ENCODE measurements around the gene AQP3. TPM values are rescaled to one million over a fixed set of nuclear protein-coding genes. Genes with fewer than 3 reads are reported as not detected.

The AQP3 gene
- total RNA-seq, 2 experiments from 2014 or later: 1.2 to 2.6 TPM

- Mint-ChIP-seq H3K4me3 (no peak overlapping the region), H3K4me1 (ENCODE audit: low read depth) (peaks cover 15% of the 10 kb centered on the region), H3K27me3 (no peaks in the 10 kb centered on the region), H3K27ac (no peak overlapping the region), H3K9me3 (no peaks in the 10 kb centered on the region), H3K36me3 (ENCODE audit: low read depth) (peaks cover 18% of the 10 kb centered on the region)
- no peak for DNase-seq
- ATAC-seq: no peak
- POLR2A ChIA-PET: no interaction called here
- no peak for TF ChIP-seq CTCF (IDR thresholded peaks at IDR 0.05)
- intact Hi-C loops (cut with micrococcal nuclease): no loop called here
- CTCF ChIA-PET: interaction anchor here (1.1 to 2.7 kb wide), 4 partner anchors 9 to 51 kb away, joined by 3 to 17 read pairs (median 4); no protein-coding TSS in a partner anchor
Measured at GRCh38 chr9:33476503-33476902, 29.1 kb upstream of the AQP3 start.

- DNase-seq: no peak
- ChIA-PET POLR2A (interaction anchor here (5.2 kb wide), 1 partner anchor 14 kb away, joined by 52 read pairs; no protein-coding TSS in a partner anchor), CTCF (interaction anchor here (1.3 to 5.5 kb wide), 4 partner anchors 8 to 72 kb away, joined by 3 to 65 read pairs (median 14); partner anchors contain the start of gene AQP7)
- no peak for ATAC-seq
- no peaks in the 10 kb centered on the region for H3K27me3 Mint-ChIP-seq
- no peak for TF ChIP-seq CTCF (IDR thresholded peaks at IDR 0.05)
- H3K9me3 Mint-ChIP-seq: no peaks in the 10 kb centered on the region
- peaks cover 21% of the 10 kb centered on the region for H3K4me1 Mint-ChIP-seq (ENCODE audit: low read depth)
- no peak overlapping the region for H3K27ac Mint-ChIP-seq
- peak overlapping the region; percentile 16 for H3K4me3 Mint-ChIP-seq
- intact Hi-C loops (cut with micrococcal nuclease): no loop called here
- peaks cover 23% of the 10 kb centered on the region for H3K36me3 Mint-ChIP-seq (ENCODE audit: low read depth)
Measured at GRCh38 chr9:33475357-33475756, 28.0 kb upstream of the AQP3 start.

DNA sequence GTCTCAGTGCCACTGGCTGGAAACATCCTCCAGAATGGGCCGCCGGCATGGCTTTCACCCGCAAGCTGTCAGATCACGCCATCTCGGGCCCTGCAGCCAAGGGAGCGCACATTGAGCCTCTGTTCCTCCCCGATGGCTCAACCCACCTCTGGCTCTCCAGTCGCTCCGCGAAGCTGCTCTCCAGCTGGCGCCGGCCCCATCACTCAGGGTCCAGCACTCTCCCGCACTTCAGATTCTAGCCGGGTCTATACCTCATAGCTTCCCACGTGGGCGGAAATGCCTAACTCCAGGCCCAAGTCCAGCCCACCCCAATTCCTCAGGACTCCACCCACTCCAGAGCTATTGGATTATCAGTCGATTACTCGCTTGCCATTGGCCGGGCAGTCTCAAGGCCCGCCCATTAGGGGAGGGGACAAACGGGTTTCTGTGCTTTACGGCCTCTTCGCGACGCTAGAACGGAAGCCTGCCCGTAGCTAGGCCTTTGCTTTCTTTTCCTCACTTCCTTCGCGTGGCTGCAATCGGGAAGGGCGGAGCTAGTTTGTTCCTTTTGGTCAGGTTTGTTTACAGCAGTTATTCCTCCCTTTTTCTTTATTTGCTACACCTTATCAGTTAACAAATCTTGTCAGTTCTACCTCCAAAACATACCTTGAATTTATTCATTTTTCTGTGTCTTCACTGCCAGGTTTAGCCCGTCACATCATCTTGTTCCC is 26.4 kb upstream of the AQP3 start, which contains the start of gene NOL6:
TSS of gene NOL6 (minus strand) at position 282 of the 710 bp plus-strand sequence. CDS start at position 200, 82 bp downstream.
- no peak for TF ChIP-seq CTCF (IDR thresholded peaks at IDR 0.05)
- H3K9me3 Mint-ChIP-seq: no peaks in the 10 kb centered on the region
- H3K36me3 Mint-ChIP-seq (ENCODE audit: low read depth): peaks cover 34% of the 10 kb centered on the region
- ATAC-seq (peak; percentile 100), DNase-seq (peak; percentile 99)
- POLR2A ChIA-PET: interaction anchor here (0.6 to 5.2 kb wide), 9 partner anchors 12 to 184 kb away, joined by 3 to 52 read pairs (median 4); partner anchors contain the start of genes AQP3 and NFX1
- peak within 1 kb of the TSS; percentile 89 for H3K4me3 Mint-ChIP-seq
- peak within 1 kb of the TSS; percentile 94 for H3K27ac Mint-ChIP-seq
- intact Hi-C loops (cut with micrococcal nuclease): no loop called here
- CTCF ChIA-PET: interaction anchor here (0.8 to 5.5 kb wide), 14 partner anchors 9 to 303 kb away, joined by 3 to 65 read pairs (median 6); partner anchors contain the start of genes AQP3 and AQP7
- H3K4me1 Mint-ChIP-seq (ENCODE audit: low read depth): peaks cover 23% of the 10 kb centered on the region
- no peaks in the 10 kb centered on the region for H3K27me3 Mint-ChIP-seq

- intact Hi-C loops (cut with micrococcal nuclease): no loop called here
- peak overlapping the region; percentile 89 for H3K4me3 Mint-ChIP-seq
- no peaks in the 10 kb centered on the region for H3K27me3 Mint-ChIP-seq
- no peaks in the 10 kb centered on the region for H3K9me3 Mint-ChIP-seq
- H3K36me3 Mint-ChIP-seq (ENCODE audit: low read depth): peaks cover 39% of the 10 kb centered on the region
- CTCF ChIA-PET: interaction anchor here (0.8 to 5.5 kb wide), 15 partner anchors 8 to 303 kb away, joined by 3 to 65 read pairs (median 5); partner anchors contain the start of genes AQP3 and AQP7
- no peak for TF ChIP-seq CTCF (IDR thresholded peaks at IDR 0.05)
- ATAC-seq (no peak), DNase-seq (no peak)
- POLR2A ChIA-PET: interaction anchor here (0.8 to 5.2 kb wide), 5 partner anchors 11 to 183 kb away, joined by 3 to 52 read pairs (median 4); partner anchors contain the start of genes AQP3 and NFX1
- peak overlapping the region; percentile 94 for H3K27ac Mint-ChIP-seq
- H3K4me1 Mint-ChIP-seq (ENCODE audit: low read depth): peaks cover 23% of the 10 kb centered on the region
Measured at GRCh38 chr9:33472881-33473615, 25.7 kb upstream of the AQP3 start.

Measured in activated CD8-positive, alpha-beta T cell treated with anti-CD3 and anti-CD28 coated beads for 36 hours (primary cell).